Measurements from ENCODE around the gene HOXD11.

The HOXD11 gene

GRCh38 chr2:176121190-176122051, 14.3 kb downstream of the HOXD11 start:
- no peak for DNase-seq (ENCODE audit: low spot score)

- no peak for DNase-seq (ENCODE audit: low spot score)
Observed at GRCh38 chr2:176122052-176122682, 15.1 kb downstream of the HOXD11 start.

- DNase-seq (ENCODE audit: low spot score), result no peak
Observed at GRCh38 chr2:176122683-176123410, 15.8 kb downstream of the HOXD11 start, which contains the start of gene HOXD9. TSS of gene HOXD9 (plus strand) at chr2:176122719. CDS start at chr2:176122769, 50 bp downstream.

GRCh38 chr2:176123411-176124109, 16.5 kb downstream of the HOXD11 start:
- DNase-seq (ENCODE audit: low spot score), result no peak

GRCh38 chr2:176124110-176124946, 17.2 kb downstream of the HOXD11 start:
- DNase-seq (ENCODE audit: low spot score), result no peak

- DNase-seq (ENCODE audit: low spot score), result no peak
Observed at GRCh38 chr2:176124947-176125771, 18.1 kb downstream of the HOXD11 start.

- no peak for DNase-seq (ENCODE audit: low spot score)
Observed at GRCh38 chr2:176125772-176126054, 18.6 kb downstream of the HOXD11 start.

- peak; percentile 42 for DNase-seq (ENCODE audit: low spot score)
Observed at GRCh38 chr2:176126929-176127773, 20.1 kb downstream of the HOXD11 start.

- DNase-seq (ENCODE audit: low spot score), result no peak
Observed at GRCh38 chr2:176127774-176128072, 20.6 kb downstream of the HOXD11 start.

- DNase-seq (ENCODE audit: low spot score), result no peak
Observed at GRCh38 chr2:176128172-176128981, 21.3 kb downstream of the HOXD11 start.

GRCh38 chr2:176128982-176129796, 22.1 kb downstream of the HOXD11 start, which contains the start of gene HOXD8:
TSS of gene HOXD8 (plus strand) at chr2:176129705. CDS start at chr2:176130367, 662 bp downstream.
- DNase-seq (ENCODE audit: low spot score), result no peak

GRCh38 chr2:176129813-176130146, 22.7 kb downstream of the HOXD11 start:
- no peak for DNase-seq (ENCODE audit: low spot score)

- no peak for DNase-seq (ENCODE audit: low spot score)
Observed at GRCh38 chr2:176130147-176130956, 23.3 kb downstream of the HOXD11 start.

GRCh38 chr2:176130957-176131847, 24.1 kb downstream of the HOXD11 start:
- no peak for DNase-seq (ENCODE audit: low spot score)

GRCh38 chr2:176131848-176132158, 24.7 kb downstream of the HOXD11 start:
- DNase-seq (ENCODE audit: low spot score), result no peak

Data from activated CD4-positive, alpha-beta T cell treated with anti-CD3 and anti-CD28 coated beads, Interleukin-2, Interleukin-4, amounts not matched to agents 100 ng/mL and 50 ng/mL, durations not matched to agents 16 hours and 8 hours (primary cell).